Epidermal melanocyte (primary cell): ENCODE measurements around the gene CENPN.
A peak's percentile ranks its signal among the peaks of the same experiment; 100 is the strongest.

Source experiments
- DNase-seq: peaks from one replicate; pipeline ENCODE4 v3.0.0; 2011; ENCODE audit warnings: low spot score; ENCODE audit not compliant: insufficient read length

Gene CENPN

DNA sequence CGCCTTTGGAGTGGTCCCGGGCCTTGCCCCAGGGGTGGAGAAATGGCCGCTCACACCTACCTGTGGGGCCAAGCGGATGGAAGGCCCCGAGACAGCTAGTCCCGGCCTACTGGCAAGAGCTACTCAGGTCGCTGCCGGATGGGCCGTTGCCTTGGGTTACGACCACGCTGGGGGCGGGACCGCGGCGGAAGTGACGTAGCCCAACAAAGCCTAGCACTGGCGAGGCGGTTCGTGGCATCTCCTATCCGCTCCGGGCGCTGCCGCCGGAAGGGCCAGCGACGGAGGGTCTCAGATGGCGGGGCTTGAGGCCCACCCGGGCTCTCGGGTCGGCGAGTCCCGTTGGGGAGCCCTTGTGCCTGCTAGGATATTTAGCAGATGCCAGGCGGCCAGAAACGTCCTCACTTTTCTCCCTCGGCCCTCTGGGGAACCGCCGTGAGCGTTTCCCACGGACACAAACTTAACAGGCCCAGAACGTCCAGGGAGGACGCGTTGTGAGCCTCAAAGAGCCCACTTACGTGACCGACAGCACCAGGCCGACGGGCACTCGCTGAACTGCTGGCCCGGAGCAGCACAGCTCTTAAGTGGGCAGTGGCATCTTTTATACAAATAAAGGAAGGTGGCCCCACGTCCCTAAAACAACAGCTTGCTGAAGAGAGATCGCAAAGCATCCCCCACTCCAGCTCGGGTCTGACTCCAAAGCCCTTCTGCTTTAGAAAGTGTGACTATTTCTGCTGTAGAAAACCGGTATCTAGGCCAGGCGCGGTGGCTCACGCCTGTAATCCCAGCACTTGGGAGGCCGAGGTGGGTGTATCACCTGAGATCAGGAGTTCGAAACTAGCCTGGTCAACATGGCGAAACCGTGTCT is 70.3 kb downstream of the CENPN start, which contains the start of gene C16orf46:
C16orf46 (minus strand) TSS at position 163 of the 865 bp plus-strand sequence. CDS start 13,283 bp downstream, outside the sequence.
- DNase-seq: peak; percentile 91

DNA sequence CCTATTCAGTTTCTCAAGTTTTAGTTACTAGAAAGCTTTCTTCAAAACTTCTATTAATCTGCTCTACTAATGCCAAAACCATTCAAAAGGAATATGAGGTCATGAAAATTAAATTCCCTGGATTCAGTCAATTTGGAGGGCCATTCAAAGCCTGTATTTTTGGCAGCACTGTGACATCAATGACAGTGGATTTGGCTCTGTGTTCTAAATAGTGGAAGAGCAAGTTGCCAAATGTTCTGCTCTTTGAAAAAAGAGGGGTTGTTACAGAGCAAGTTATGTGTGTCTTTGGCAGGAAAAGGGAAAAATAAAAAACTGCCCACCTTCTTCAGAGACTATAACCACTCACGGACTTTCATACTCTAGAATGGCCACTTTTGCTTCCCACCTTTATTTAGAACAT is 73.2 kb downstream of the CENPN start:
- DNase-seq: no peak

GRCh38 chr16:81081014-81081413 is 74.0 kb downstream of the CENPN start:
- DNase-seq: no peak
